GM18508 (cell line): Measurements from ENCODE around the gene C19orf47.
"Not testable (repeated sequence)": the region's sequence is repeated elsewhere in the genome, so short reads cannot be mapped to it uniquely, and the experiment has no call there.

Experiments
- ATAC-seq: cut with Tn5 transposase; IDR thresholded peaks from one replicate; pipeline ENCODE4 v1.9.1; 2021; ENCODE audit warnings: moderate number of reproducible peaks; ENCODE audit not compliant: insufficient read depth, unreplicated experiment

C19orf47 gene

DNA sequence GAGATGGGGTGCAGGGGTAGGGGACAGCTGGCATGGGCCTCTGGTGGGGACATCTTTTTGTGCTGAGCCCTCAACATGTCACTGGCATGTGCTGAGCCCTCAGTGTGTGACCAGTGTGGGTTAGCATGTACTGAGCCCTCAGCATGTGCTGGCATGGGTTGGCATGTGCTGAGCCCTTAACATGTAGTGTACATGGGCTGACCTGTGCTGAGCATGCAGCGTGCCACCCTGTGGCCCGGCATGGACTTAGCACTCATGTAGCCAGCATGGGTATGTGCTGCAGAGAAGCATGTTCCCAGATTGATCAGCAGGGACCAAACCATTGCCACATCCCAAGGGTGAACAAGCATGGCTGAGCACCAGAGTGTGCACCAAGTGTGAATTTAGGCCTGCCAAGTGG lies 30.3 kb upstream of the C19orf47 start:
- ATAC-seq, result no peak

DNA sequence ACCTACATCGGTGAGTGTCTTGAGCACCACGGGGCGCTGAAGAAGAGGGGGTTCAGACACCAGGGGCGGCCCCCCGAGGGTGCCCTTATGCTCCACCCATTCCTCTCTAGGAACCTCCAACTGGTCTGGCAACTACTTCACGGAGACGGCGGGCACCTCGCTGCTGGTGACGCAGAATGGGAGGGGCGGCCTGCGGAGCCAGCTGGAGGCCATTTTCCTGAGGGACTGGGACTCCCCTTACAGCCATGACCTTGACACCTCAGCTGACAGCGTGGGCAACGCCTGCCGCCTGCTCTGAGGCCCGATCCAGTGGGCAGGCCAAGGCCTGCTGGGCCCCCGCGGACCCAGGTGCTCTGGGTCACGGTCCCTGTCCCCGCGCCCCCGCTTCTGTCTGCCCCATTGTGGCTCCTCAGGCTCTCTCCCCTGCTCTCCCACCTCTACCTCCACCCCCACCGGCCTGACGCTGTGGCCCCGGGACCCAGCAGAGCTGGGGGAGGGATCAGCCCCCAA lies 29.7 kb upstream of the C19orf47 start:
- ATAC-seq, result no peak

DNA sequence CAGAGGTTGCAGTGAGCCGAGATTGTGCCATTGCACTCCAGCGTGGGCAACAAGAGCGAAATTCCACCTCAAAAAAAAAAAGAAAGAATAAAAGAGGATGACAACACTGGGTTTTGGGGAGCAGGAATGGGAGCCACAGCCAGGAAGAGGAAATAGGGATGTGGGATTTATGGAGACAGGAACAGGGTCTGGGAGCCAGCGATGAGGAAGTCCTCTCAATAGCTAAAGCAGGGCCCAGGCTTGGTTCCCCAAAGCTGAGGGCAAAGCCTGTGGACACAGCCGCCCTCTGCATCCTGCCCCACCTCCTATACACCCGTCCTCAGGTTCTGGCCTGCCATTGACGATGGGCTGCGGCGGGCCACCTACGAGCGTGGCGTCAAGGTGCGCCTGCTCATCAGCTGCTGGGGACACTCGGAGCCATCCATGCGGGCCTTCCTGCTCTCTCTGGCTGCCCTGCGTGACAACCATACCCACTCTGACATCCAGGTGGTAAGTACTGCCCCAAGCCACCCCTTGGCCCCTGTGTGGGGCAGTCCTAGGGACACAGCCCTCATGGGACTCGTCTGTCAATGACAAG lies 28.2 kb upstream of the C19orf47 start:
- ATAC-seq, result no peak

DNA sequence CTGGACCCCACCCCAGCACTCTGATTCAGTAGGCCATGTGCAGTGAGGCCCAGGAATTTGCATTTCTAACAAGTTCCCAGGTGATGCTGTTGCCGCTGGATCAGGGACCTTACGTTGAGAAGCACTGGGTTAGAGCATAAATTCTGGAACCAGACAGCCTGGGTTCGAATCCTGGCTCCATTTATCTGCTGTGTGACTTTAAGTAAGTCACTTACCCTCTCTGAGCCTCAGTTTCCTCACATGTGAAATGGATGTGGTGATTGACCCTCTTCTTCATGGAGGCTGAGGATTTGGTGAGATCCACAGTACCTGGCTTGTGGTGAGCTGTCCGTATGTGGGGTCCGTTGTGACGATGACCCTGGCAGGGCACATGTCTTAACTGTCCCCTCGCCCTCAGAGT lies 25.9 kb upstream of the C19orf47 start:
- ATAC-seq, result no peak

DNA sequence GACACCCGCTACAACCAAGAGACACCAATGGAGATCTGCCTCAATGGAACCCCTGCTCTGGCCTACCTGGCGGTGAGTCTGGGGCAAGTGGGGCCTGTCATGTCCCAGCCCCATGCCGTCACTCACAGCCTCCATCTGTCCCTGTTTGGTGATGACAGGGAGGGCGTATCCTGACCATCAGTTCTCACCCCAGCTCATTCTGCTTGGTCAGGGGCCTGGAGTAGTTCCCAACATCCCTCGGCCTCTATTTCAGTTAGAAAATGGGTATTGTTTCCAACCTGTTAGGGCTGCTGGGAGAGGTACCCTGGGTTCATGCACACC lies 23.6 kb upstream of the C19orf47 start:
- no peak for ATAC-seq

DNA sequence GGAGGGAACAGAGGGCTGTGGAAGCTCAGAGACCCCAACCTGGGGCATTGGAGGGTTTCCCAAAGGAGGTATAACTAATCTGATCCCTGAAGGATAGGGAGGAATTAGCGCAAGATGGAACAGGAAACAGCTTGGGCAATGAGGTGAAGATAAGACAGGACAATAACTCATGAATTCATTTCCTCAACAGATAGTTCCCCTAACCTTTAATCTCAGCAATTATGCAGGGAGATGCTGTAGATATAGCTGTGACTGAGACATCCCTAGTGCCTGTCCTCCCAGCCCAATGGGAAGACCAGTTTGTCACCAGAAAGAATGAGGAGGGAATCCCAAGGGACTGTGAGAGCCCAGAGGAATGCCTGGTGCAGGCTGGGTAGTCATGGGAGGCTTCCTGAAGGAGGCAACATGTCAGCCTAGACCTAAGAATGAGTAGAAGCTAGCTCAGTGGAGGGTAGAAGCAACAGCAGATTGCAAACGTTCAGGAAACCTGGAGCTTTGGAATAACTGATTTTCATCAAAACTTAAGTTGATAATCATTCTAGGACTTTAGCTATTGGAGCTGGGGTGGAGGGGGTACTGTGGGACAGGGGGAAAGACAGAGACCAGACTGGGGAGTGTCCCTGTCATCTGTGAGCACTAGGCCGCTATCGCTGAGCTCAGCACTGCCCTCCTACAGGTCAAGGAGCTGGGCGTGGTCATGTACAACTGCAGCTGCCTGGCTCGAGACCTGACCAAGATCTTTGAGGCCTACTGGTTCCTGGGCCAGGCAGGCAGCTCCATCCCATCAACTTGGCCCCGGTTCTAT lies 23.0 kb upstream of the C19orf47 start:
- no peak for ATAC-seq

DNA sequence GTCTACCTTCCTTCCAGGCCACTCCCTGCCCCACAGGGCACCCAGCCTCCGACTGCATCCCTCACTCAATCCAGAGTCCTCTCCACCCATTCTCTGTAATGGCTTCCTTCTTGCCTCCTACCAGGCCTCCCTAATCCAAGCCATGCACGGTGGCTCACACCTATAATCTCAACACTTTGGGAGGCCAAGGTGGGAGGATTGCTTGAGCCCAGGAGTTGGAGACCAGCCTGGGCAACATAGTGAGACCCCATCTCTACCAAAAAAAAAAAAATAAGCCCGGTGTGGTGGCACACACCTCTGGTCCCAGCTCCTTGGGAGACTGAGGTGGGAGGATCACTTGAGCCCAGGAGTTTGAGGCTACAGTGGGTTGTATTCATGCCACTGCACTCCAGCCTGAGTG lies 22.1 kb upstream of the C19orf47 start:
- ATAC-seq, result not testable (repeated sequence)

DNA sequence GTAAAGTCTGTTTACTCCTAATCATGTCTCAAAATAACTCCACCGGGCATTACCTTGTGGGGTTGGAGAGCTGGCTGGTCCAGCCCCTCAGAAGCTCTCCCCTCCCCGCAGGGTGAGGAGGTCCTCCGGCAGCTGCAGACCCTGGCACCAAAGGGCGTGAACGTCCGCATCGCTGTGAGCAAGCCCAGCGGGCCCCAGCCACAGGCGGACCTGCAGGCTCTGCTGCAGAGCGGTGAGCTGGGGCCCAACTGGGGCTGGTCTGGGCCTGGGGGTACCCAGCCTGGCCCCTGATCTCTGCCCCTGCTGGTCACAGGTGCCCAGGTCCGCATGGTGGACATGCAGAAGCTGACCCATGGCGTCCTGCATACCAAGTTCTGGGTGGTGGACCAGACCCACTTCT lies 21.6 kb upstream of the C19orf47 start:
- no peak for ATAC-seq

DNA sequence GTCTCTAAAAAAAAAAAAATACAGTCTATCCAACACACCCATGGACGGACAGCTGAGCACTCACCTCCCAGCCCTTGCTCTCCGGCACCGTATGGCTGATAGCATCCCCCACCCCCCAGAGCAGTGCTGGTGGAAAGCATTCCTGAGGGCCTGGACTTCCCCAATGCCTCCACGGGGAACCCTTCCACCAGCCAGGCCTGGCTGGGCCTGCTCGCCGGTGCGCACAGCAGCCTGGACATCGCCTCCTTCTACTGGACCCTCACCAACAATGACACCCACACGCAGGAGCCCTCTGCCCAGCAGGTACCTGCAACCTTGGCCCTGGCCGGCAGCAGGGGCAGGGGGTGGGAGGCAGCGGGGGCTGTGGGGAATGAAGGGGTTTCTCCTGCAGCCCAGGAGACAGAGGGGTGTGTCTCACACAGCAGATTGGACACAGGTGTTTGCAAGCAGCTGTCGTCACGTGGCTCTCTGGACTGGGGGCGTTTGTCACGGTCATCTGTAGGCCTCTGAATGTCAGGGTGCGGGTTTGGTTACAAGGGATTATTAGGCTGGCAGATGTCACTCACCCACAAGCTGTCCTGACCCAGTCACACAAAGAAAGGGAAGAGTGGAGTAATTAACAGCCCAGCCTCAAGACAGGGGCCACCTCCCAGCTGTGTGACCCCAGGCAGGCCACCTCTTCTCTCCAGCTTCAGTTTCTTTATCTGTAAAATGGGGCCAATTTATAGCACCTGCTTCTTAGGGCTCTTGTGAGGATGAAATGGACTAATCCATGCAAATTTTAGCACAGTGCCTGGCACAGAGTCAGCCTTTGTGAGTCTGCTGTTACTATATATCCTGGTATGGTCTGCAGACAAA lies 19.6 kb upstream of the C19orf47 start:
- ATAC-seq, result no peak

DNA sequence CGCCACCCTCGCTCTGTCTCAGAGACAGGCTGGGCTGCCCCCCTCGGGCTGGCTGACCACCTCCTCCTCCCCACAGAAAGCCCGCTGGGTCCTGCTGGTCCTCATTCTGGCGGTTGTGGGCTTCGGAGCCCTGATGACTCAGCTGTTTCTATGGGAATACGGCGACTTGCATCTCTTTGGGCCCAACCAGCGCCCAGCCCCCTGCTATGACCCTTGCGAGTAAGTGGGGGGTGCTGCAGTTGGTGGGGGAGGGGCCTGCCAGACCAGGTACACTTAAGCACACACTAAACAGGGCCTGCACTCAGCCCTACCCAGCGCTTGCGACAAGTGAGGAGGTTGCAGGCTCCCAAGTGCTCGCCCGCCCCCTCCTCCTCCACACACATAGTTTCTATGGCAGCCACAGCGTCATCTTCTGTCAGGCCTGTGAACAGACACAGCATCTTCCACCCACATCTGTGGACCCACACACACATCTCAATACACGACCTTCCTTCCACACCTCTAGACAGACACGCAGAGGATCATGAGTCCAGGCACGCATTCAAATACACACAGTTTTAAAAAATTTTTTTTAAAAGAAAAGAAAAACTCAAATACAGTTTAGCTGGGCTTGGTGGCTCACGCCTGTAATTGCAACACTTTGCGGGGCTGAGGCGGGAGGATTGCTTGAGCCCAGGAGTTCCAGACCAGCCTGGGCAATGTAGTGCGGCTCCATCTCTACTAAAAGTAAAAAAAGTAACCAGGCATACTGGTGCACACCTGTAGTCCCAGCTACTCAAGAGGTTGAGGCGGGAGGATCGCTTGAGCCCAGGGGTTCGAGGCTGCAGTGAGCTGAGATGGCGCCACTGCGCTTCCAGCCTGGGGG lies 18.7 kb upstream of the C19orf47 start:
- ATAC-seq, result no peak

DNA sequence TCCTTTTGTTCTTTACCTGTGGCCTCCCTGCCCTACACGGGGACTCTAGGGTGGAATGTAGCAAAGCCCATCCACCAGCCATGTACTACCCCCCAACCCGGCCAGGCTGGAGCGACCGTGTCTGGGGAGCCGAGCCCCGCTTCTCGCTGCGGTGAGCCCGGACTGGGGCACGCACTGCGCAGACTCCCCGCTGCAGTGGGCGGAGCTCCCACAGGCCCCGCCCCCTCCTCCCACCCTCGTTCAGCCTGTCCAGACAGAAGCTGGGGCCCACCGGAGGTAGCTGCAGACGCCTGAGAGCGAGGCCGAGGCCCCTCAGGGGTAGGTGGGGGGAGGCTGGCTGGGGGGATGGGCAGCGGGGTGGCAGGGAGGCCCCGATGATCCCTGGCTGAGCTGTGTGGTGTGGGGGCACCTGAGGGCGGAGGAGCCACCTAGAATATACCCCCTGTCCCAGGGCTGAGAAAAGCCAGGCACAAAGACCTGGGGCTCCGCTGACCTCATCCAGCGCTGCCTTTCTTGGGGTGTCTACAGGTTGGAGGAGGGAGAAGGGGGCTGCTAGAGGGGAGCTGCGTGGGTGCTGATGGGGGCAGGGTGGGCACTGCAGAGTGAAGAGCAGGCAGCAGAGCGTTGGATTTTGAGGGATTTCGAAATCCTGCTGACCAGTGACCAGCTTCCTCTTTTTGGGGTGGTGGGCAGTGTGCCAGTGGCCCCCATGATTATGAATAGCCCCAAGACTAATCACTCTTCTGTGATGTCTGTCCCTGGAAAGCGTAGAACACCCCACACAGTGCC lies 17.6 kb upstream of the C19orf47 start:
- ATAC-seq, result no peak

DNA sequence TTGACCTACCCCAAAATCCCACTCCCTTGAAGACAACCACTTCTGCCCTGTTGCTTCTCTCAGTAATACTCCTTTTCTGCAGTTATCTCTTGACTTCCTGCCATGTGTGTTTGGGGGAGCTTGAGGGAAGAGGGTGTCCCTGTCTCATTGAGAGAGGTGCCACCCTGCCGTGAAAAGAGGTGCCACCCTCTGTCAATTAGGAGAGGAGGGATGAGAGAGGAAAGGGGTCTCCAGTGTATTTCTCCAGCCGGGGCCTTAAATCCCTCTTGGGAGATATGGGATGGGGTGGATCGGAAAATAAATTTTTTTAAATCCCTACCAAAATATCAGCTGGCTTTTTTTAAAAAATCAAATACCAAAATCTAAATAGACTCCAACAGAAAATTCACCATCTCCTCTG lies 16.8 kb upstream of the C19orf47 start:
- ATAC-seq, result no peak

DNA sequence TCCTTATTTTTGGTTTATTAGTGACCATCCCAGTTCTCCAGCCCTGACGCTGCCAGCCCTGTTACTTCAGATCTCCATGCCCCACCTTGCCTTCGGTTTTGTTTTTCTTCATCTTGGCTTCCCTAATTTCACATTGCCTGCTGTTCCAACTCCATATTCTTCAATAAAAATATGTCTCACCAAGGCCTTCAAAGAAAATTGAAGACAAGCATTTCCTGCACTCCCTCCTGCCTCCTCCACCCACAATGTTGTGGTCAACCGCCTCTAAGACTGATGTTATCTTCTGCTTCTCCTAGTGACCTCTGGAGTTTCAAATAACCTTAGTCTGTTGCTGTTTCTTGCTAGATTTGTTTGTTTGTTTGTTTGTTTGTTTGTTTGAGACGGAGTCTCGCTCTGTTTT lies 14.9 kb upstream of the C19orf47 start:
- no peak for ATAC-seq

DNA sequence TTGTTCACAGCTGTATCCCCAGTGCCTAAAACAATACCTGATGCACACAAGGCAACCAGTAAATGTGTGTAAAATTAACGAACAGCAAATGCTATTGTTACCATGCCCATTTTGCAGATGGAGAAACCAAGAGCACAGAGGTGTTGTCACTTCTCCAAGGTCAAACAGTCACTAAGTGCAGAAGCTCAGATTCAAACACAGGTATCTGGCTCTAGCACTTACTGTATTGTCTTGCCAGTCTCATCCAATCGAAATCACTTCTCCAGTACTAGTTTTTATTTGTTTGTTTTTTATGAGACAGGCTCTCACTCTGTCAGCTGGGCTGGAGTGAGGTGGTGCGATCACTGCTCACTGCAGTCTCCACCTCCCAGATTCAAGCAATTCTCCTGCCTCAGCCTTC lies 14.0 kb upstream of the C19orf47 start:
- no peak for ATAC-seq

DNA sequence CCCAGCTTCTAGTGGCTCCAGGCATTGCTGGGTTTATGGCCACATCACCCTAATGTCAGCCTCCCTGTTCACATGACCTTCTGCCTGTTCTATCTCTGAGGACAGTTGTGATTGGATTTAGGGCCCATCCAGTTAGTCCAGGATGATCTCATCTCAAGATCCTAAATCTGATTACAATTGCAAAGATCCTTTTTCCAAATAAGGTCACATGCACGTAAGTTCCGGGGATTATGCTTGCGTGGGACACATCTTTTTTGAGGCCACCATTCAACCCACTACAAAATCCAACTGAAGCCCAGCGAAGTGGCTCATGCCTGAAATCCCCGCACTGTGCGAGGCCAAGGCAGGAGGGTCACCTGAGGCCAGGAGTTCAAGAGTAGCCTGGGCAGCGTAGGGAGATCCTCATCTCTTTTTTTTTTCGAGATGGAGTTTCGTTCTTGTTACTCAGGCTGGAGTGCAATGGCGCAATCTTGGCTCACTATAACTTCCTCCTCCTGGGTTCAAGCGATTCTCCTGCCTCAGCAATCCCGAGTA lies 12.6 kb upstream of the C19orf47 start:
- ATAC-seq, result no peak

DNA sequence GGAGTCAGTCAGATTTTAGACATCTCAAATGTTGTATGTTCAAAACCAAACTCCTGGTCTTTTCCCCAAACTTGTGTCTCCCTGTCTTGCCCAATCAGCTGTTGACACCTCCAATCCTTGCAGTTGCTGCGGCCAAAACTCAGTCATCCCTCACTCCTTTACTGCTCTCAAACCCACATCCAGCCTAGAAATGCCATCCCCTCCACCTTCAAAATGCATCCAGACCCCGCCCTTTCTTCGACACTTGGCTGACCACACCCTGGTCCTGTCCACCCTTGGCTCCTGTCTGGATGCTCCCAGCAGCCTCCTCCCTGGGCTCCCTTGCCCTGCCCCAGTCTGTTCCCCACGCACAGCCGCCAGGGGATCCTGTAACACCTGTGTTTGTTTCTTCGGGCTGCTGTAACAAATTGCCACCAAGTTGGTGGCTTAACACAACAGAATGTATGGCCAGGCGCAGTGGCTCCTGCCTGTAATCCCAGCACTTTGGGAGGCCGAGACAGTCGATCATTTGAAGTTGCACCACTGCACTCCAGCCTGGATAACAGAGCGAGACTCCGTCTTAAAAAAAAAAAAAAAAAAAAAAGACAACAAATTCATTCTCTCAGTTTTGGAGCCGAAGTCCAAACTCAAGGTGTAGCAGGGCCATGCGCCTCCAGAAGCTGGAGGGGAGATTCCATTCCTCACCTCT lies 12.0 kb upstream of the C19orf47 start:
- no peak for ATAC-seq

DNA sequence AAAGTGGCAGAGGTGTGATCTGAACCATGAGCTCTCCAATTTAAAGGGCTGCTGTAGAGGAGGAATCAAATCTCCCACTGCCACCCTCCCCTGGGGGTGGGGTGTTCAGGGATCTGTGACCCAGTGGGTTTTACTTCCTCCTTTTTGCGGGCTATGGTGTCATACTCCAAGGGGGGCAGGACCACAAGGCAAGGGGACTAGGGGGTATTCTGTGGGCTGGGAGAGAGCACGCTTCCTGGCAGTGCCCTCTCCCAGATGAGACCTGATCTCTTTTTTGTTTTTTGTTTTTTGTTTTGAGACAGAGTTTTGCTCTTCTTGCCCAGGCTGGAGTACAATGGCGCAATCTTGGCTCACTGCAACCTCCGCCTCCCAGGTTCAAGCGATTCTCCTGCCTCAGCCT lies 10.6 kb upstream of the C19orf47 start:
- ATAC-seq, result no peak

DNA sequence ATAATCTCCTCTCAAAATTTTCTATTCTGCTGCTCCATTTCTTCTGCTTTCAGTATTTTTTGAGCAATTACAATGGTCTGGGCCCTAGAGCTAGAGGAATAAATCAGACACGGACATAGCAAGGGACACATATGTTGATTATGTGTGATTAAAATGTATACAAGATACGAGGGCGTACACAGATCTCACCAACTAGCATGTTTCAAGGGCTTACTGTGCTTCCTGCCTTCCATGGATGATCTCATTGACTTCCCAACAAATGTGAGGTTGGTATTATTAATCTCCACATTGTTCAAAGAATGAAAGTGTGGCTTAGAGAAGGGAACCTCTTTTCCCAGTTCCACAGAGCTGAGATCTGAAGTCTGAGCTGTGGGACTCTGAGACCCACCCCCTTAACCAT lies 9.4 kb upstream of the C19orf47 start:
- ATAC-seq, result no peak
